HCT116 (cell line): ENCODE measurements around the gene ZFAND5. TPM values are rescaled to one million over a fixed set of nuclear protein-coding genes. Genes with fewer than 3 reads are reported as not detected.

Experiments used
- ATAC-seq: fragments of 200-7000 bp; cut with Tn5 transposase; 2 replicates; pipeline ENCODE4 v1.9.1; 2020; ENCODE audit warnings: mild to moderate bottlenecking, moderate library complexity
- BruUV-seq: library from RNA; stranded (reverse); fragments of 400-500 nt; replicated peaks from 2 replicates; lab custom pipeline; 2021; lab: Mats Ljungman, UMichigan
- CTCF ChIA-PET: fragments of 300-600 bp; sonication (Branson Sonifier 250); formaldehyde crosslinking; loops from one replicate; lab custom pipeline; 2021; ENCODE audit warnings: antibody characterized with exemption; lab: Charles Lee
- POLR2A ChIA-PET: fragments of 300-600, 350-600 bp; sonication (Branson Sonifier 250); formaldehyde crosslinking; loops from one replicate; lab custom pipeline; 2021; ENCODE audit warnings: antibody characterized with exemption; lab: Charles Lee
- RAD21 ChIA-PET, 2 experiments: fragments of 300-600 bp; sonication (Branson Sonifier 250); formaldehyde crosslinking; loops; one replicate each; lab custom pipeline; 2023; ENCODE audit warnings: low total read pairs in 2 of 2; ENCODE audit not compliant: uncharacterized antibody in 2 of 2, unreplicated experiment in 2 of 2, low non-redundant PET in 1 of 2; lab: Charles Lee
- DNase-seq: peaks from one replicate; pipeline ENCODE4 v3.0.0-alpha.2; 2010; ENCODE audit warnings: low read depth, low spot score
- H2AFZ ChIP-seq: fragments of 200-600 bp; shearing (Covaris generic), sonication (generic); 2 replicates; pipeline ENCODE4 v1.6.1; 2017; ENCODE audit warnings: low read depth, mixed run types, mixed read lengths, antibody characterized with exemption, low read length; ENCODE audit not compliant: poor library complexity, severe bottlenecking
- H3K27ac ChIP-seq: 2 replicates; pipeline ENCODE4 v1.5.1; 2012; ENCODE audit warnings: low read depth, low read length
- H3K27me3 ChIP-seq: fragments of 200-600 bp; sonication (generic); 2 replicates; pipeline ENCODE4 v1.6.1; 2016; ENCODE audit warnings: mixed run types, low read length, mixed read lengths; ENCODE audit not compliant: insufficient read depth
- H3K36me3 ChIP-seq, 2 experiments: fragments of 200-500 bp in 1 of 2; fragments of 200-600 bp in 1 of 2; sonication (Bioruptor generic) in 1 of 2; sonication (generic) in 1 of 2; 2 replicates each; pipeline versions ENCODE4 v1.5.1 to v1.6.1; 2014 to 2016; ENCODE audit warnings: low read length in 2 of 2, inconsistent platforms in 1 of 2, mixed read lengths in 1 of 2, mixed run types in 1 of 2; ENCODE audit not compliant: insufficient read depth in 2 of 2, control insufficient read depth in 1 of 2
- H3K4me1 ChIP-seq, 2 experiments: fragments of 200-600 bp in 1 of 2; sonication (generic) in 1 of 2; 2 replicates each; pipeline versions ENCODE4 v1.5.1 to v1.6.1; 2012 to 2017; ENCODE audit warnings: low read length in 2 of 2, inconsistent platforms in 1 of 2, mild to moderate bottlenecking in 1 of 2, mixed read lengths in 1 of 2, mixed run types in 1 of 2, moderate library complexity in 1 of 2; ENCODE audit not compliant: insufficient read depth in 2 of 2, control insufficient read depth in 1 of 2
- H3K4me2 ChIP-seq: fragments of 200-600 bp; sonication (generic); 2 replicates; pipeline ENCODE4 v1.6.1; 2017; ENCODE audit warnings: mixed run types, low read length, mixed read lengths
- H3K4me3 ChIP-seq, 2 experiments: fragments of 200-600 bp in 1 of 2; sonication (generic) in 1 of 2; replicated peaks in 1 of 2; 2 replicates each; pipeline ENCODE4 v1.5.1; 2011 to 2016; ENCODE audit warnings: low read length in 2 of 2, control low read depth in 1 of 2, low read depth in 1 of 2, mild to moderate bottlenecking in 1 of 2, mixed read lengths in 1 of 2, mixed run types in 1 of 2
- H3K79me2 ChIP-seq: fragments of 200-600 bp; sonication (generic); 2 replicates; pipeline ENCODE4 v1.6.1; 2017; ENCODE audit warnings: mild to moderate bottlenecking, mixed run types, low read length, moderate library complexity, mixed read lengths; ENCODE audit not compliant: insufficient read depth
- H3K9ac ChIP-seq: fragments of 200-600 bp; sonication (generic); 2 replicates; pipeline ENCODE4 v1.6.1; 2016; ENCODE audit warnings: low read length, mixed read lengths
- H3K9me2 ChIP-seq: fragments of 200-600 bp; sonication (generic), shearing (Covaris generic); 2 replicates; pipeline ENCODE4 v1.6.1; 2017; ENCODE audit warnings: mixed run types, mild to moderate bottlenecking, moderate library complexity; ENCODE audit not compliant: insufficient read depth
- H3K9me3 ChIP-seq, 2 experiments: fragments of 200-500 bp in 1 of 2; fragments of 200-600 bp in 1 of 2; sonication (Bioruptor generic) in 1 of 2; sonication (generic) in 1 of 2; 2 replicates each; pipeline ENCODE4 v1.6.1; 2014 to 2017; ENCODE audit warnings: low read length in 2 of 2, mixed read lengths in 2 of 2, inconsistent platforms in 1 of 2, low read depth in 1 of 2, mild to moderate bottlenecking in 1 of 2, mixed run types in 1 of 2, moderate library complexity in 1 of 2; ENCODE audit not compliant: control insufficient read depth in 1 of 2, insufficient read depth in 1 of 2
- H4K20me1 ChIP-seq: fragments of 200-600 bp; sonication (generic), shearing (Covaris generic); 2 replicates; pipeline ENCODE4 v1.6.1; 2017; ENCODE audit warnings: mixed run types, mild to moderate bottlenecking, moderate library complexity; ENCODE audit not compliant: insufficient read depth
- CBX3 ChIP-seq: IDR thresholded peaks from 2 replicates; pipeline ENCODE4 v1.6.1; 2012; ENCODE audit warnings: low read depth
- EZH2 ChIP-seq: fragments of 200-600 bp; sonication (generic); IDR thresholded peaks from 2 replicates; pipeline ENCODE4 v1.6.1; 2017; ENCODE audit warnings: antibody characterized with exemption, mixed run types
- POLR2A ChIP-seq: IDR thresholded peaks from 2 replicates; pipeline ENCODE4 v1.7.0; 2011; ENCODE audit warnings: borderline replicate concordance; ENCODE audit not compliant: insufficient read depth, insufficient read length; ENCODE audit errors: extremely low read depth
- RAD21 ChIP-seq: IDR thresholded peaks from 2 replicates; pipeline ENCODE4 v1.6.1; 2012; ENCODE audit warnings: low read depth, mild to moderate bottlenecking
- REST ChIP-seq: IDR thresholded peaks from 2 replicates; pipeline ENCODE4 v1.6.1; 2012; ENCODE audit warnings: low read depth
- SIN3A ChIP-seq: IDR thresholded peaks from 2 replicates; pipeline ENCODE4 v1.6.1; 2012; ENCODE audit warnings: low read depth
- SRF ChIP-seq: IDR thresholded peaks from 2 replicates; pipeline ENCODE4 v1.6.1; 2012; ENCODE audit warnings: low read depth
- TCF7L2 ChIP-seq: IDR thresholded peaks from 2 replicates; pipeline ENCODE4 v1.7.0; 2011; ENCODE audit warnings: borderline replicate concordance, inconsistent platforms; ENCODE audit not compliant: insufficient read depth, insufficient read length; ENCODE audit errors: extremely low read depth
- ZBTB33 ChIP-seq: IDR thresholded peaks from 2 replicates; pipeline ENCODE4 v1.6.1; 2011; ENCODE audit warnings: mild to moderate bottlenecking, low read length, moderate library complexity; ENCODE audit not compliant: insufficient replicate concordance; ENCODE audit errors: extremely low read depth
- ZFX ChIP-seq: fragments of 450-650 bp; IDR thresholded peaks from 2 replicates; pipeline ENCODE4 v1.6.1; 2017
- ZNF274 ChIP-seq: fragments of 200-500 bp; sonication (Bioruptor generic); IDR thresholded peaks from 2 replicates; pipeline ENCODE4 v1.6.1; 2014; ENCODE audit warnings: mild to moderate bottlenecking, low read depth, low read length, inconsistent platforms
- intact Hi-C: fragments of 100-400 bp; cut with micrococcal nuclease; formaldehyde crosslinking; loops from 2 replicates; pipeline ENCODE4 v1.10.0; 2022
- total RNA-seq: library from RNA; stranded (reverse); gene quantifications from one replicate; pipeline ENCODE4 v1.2.1, GENCODE V29; 2021; ENCODE audit not compliant: unreplicated experiment
- TF ChIP-seq, protein P1 (sequence below), 3 experiments: fragments of 200-600 bp in 1 of 3; sonication (generic) in 1 of 3; IDR thresholded peaks in 2 of 3; conservative IDR thresholded peaks in 1 of 3; 2 replicates each; pipeline ENCODE4 v1.5.1; 2012 to 2017; ENCODE audit warnings: low read depth in 2 of 3, low read length in 2 of 3, antibody characterized with exemption in 1 of 3, borderline replicate concordance in 1 of 3, control low read depth in 1 of 3, mild to moderate bottlenecking in 1 of 3, mixed read lengths in 1 of 3, mixed run types in 1 of 3, moderate library complexity in 1 of 3; ENCODE audit not compliant: insufficient read depth in 1 of 3

Gene ZFAND5
- total RNA-seq, 1 experiment from 2014 or later, result 128 TPM

- no peak overlapping the region for H3K27ac ChIP-seq
- no peak overlapping the region for H3K4me3 ChIP-seq
- H3K36me3 ChIP-seq, result no peaks in the 10 kb centered on the region
- H3K4me2 ChIP-seq, result no peak overlapping the region
- ChIA-PET POLR2A (no interaction called here), RAD21 (no interaction called here), CTCF (no interaction called here)
- ATAC-seq (no peak), DNase-seq (no peak)
- intact Hi-C loops, result no loop called here
- H3K9me2 ChIP-seq, result no peaks in the 10 kb centered on the region
- no TSS peak for BruUV-seq
- H4K20me1 ChIP-seq, result no peaks in the 10 kb centered on the region
- no peaks in the 10 kb centered on the region for H3K4me1 ChIP-seq
- no peaks in the 10 kb centered on the region for H3K79me2 ChIP-seq
- no peaks in the 10 kb centered on the region for H3K27me3 ChIP-seq
- H3K9me3 ChIP-seq, result no peaks in the 10 kb centered on the region
- no peak overlapping the region for H3K9ac ChIP-seq
- no peak overlapping the region for H2AFZ ChIP-seq
- no peak for TF ChIP-seq ZFX
- TF ChIP-seq EZH2, result no peak
- no peak for TF ChIP-seq ZNF274
- TF ChIP-seq SRF, result no peak
- TF ChIP-seq RAD21, result no peak
- no peak for TF ChIP-seq ZBTB33
- TF ChIP-seq SIN3A, result no peak
- TF ChIP-seq REST, result no peak
- no peak for TF ChIP-seq POLR2A
- no peak for TF ChIP-seq TCF7L2
- TF ChIP-seq CBX3, result no peak
- TF ChIP-seq, protein P1, sequence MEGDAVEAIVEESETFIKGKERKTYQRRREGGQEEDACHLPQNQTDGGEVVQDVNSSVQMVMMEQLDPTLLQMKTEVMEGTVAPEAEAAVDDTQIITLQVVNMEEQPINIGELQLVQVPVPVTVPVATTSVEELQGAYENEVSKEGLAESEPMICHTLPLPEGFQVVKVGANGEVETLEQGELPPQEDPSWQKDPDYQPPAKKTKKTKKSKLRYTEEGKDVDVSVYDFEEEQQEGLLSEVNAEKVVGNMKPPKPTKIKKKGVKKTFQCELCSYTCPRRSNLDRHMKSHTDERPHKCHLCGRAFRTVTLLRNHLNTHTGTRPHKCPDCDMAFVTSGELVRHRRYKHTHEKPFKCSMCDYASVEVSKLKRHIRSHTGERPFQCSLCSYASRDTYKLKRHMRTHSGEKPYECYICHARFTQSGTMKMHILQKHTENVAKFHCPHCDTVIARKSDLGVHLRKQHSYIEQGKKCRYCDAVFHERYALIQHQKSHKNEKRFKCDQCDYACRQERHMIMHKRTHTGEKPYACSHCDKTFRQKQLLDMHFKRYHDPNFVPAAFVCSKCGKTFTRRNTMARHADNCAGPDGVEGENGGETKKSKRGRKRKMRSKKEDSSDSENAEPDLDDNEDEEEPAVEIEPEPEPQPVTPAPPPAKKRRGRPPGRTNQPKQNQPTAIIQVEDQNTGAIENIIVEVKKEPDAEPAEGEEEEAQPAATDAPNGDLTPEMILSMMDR (IDR thresholded peaks at IDR 0.05 in 2 of 3, conservative IDR thresholded peaks at IDR 0.05 in 1 of 3; ENCODE audit: borderline replicate concordance in 1 of 3, insufficient read depth in 1 of 3, low read depth in 2 of 3, low read length in 2 of 3), result no peak
Measured at GRCh38 chr9:72334658-72335337, 30.2 kb downstream of the ZFAND5 start.
